ENCODE measurements around the gene ACTMAP. TPM values are rescaled to one million over a fixed set of nuclear protein-coding genes. Genes with fewer than 3 reads are reported as not detected.
A peak's percentile ranks its signal among the peaks of the same experiment; 100 is the strongest.

ACTMAP gene
- total and polyA plus RNA-seq, 9 of the 15 experiments (the other 6 are each of a cell fraction or from before 2014, with no cell fraction given): 1.7 to 16.6 (median 4.9) TPM

GRCh38 chr19:40777937-40778705, 27.8 kb upstream of the ACTMAP start, which contains the start of gene RAB4B (continued):
- TF ChIP-seq MBD1 (CRISPR knock-in tag; IDR thresholded peaks at IDR 0.05) (no peak), KDM5B (IDR thresholded peaks at IDR 0.05; ENCODE audit: insufficient replicate concordance, low read depth, low read length) (peak; percentile 50), SIN3A (IDR thresholded peaks at IDR 0.05; ENCODE audit: borderline replicate concordance in 2 of 2, control insufficient read depth in 1 of 2, low read depth in 2 of 2, low read length in 2 of 2) (peak; percentile 80 to 88; a peak in 2 of 4 replicates), RFX5 (IDR thresholded peaks at IDR 0.05; ENCODE audit: low read depth, low read length) (no peak), FOXA1 (IDR thresholded peaks at IDR 0.05; ENCODE audit: borderline replicate concordance) (no peak), SPI1 (IDR thresholded peaks at IDR 0.05; ENCODE audit: borderline replicate concordance, low read depth, low read length) (peak; percentile 76; the same call in 1 of the 2 replicates), FOXK1 (CRISPR knock-in tag; IDR thresholded peaks at IDR 0.05; ENCODE audit: borderline replicate concordance) (no peak), HOXB6 (CRISPR knock-in tag; IDR thresholded peaks at IDR 0.05; ENCODE audit: borderline replicate concordance) (no peak), RFX7 (CRISPR knock-in tag; IDR thresholded peaks at IDR 0.05) (no peak), MBD2 (IDR thresholded peaks at IDR 0.05; ENCODE audit: borderline replicate concordance, low read depth) (peak; percentile 99), MAX (CRISPR knock-in tag; IDR thresholded peaks at IDR 0.05) (peak; percentile 39; the same call in 1 of the 2 replicates), ZNF695 (CRISPR knock-in tag; IDR thresholded peaks at IDR 0.05) (no peak), GTF3C2 (IDR thresholded peaks at IDR 0.05; ENCODE audit: borderline replicate concordance, extremely low read depth, insufficient read length) (no peak), FOS (IDR thresholded peaks at IDR 0.05; ENCODE audit: extremely low read depth, insufficient read length) (peak; percentile 98), MTA1 (IDR thresholded peaks at IDR 0.05; ENCODE audit: borderline replicate concordance) (no peak), ARID4B (CRISPR knock-in tag; IDR thresholded peaks at IDR 0.05) (peak; percentile 73), DACH1 (IDR thresholded peaks at IDR 0.05; ENCODE audit: partially characterized antibody) (peak; percentile 11)

All from K562 (cell line).